Stomach smooth muscle (tissue), 2 donors: Measurements from ENCODE around the gene MYBL2.

ENCODE experiments used
- H3K27ac ChIP-seq: one replicate; pipeline ENCODE4 v1.7.0; 2013; ENCODE audit warnings: mild to moderate bottlenecking, low read length, inconsistent platforms
- H3K27me3 ChIP-seq, 2 donors: one replicate each; pipeline ENCODE4 v1.7.0; 2013; ENCODE audit warnings: low read length in 2 of 2; ENCODE audit not compliant: insufficient read depth in 2 of 2, control insufficient read depth in 1 of 2
- H3K36me3 ChIP-seq, 2 donors: one replicate each; pipeline ENCODE4 v1.7.0; 2013; ENCODE audit warnings: low read length in 2 of 2; ENCODE audit not compliant: control insufficient read depth in 2 of 2, insufficient read depth in 2 of 2
- H3K4me1 ChIP-seq: one replicate; pipeline ENCODE4 v1.7.0; 2013; ENCODE audit warnings: low read length; ENCODE audit not compliant: control insufficient read depth, insufficient read depth
- H3K4me3 ChIP-seq, 2 donors: one replicate each; pipeline ENCODE4 v1.7.0; 2013; ENCODE audit warnings: low read length in 2 of 2
- H3K9ac ChIP-seq, 2 donors: one replicate each; pipeline ENCODE4 v1.7.0; 2013; ENCODE audit warnings: low read length in 2 of 2, mild to moderate bottlenecking in 1 of 2
- H3K9me3 ChIP-seq, 2 donors: one replicate each; pipeline ENCODE4 v1.7.0; 2013; ENCODE audit warnings: low read length in 2 of 2; ENCODE audit not compliant: control insufficient read depth in 2 of 2
- donor health status: healthy.
- donor health status: Pancreatic carcinoma.

MYBL2 gene

GRCh38 chr20:43658723-43659419, 8.0 kb upstream of the MYBL2 start:
- Histone ChIP-seq H3K4me3 (no peak overlapping the region), H3K4me1 (peaks cover 11% of the 10 kb centered on the region), H3K27ac (no peak overlapping the region), H3K27me3 (peaks cover 0 to 3% of the 10 kb centered on the region in 2 donors), H3K9me3 (no peaks in the 10 kb centered on the region), H3K9ac (no peak overlapping the region), H3K36me3 (no peaks in the 10 kb centered on the region)

DNA sequence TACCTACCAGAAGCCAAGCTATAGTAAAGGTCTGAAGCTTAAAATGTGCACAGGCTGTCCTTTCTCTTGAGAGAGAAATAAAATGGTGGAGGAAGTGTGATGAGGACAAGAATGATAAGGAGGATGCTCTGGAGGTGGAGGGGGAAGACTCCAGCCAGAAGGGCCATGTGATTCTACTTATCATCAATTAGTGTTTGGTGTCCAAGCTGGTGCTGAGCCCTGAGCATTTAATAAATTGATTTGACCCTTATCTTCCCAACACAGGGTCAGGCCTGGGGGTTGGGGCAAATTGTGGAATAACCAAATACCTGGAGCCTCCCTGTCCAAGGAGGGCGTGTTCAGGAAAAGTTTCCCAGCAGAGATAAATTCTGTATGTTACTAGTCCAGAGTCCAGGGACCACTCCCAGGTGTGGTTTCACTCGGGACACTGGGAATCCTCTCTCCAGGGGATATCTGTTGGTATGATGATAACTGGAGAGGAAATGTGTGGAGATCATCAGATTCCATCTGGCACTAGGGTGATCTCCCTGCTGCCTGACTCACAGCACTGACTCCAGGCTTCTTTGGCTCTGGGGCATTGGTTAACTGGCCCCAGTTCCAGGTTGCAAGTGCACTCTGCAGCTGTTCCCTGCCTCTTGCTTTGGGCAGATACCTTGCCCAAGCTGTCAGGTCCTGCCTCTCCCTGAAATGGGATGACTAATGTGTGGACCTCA, 3.8 kb upstream of the MYBL2 start:
- Histone ChIP-seq H3K4me3 (no peak overlapping the region), H3K4me1 (peaks cover 6% of the 10 kb centered on the region), H3K9ac (no peak overlapping the region), H3K9me3 (no peaks in the 10 kb centered on the region), H3K27me3 (peaks cover 14 to 18% of the 10 kb centered on the region in 2 donors), H3K36me3 (no peaks in the 10 kb centered on the region), H3K27ac (no peak overlapping the region)

DNA sequence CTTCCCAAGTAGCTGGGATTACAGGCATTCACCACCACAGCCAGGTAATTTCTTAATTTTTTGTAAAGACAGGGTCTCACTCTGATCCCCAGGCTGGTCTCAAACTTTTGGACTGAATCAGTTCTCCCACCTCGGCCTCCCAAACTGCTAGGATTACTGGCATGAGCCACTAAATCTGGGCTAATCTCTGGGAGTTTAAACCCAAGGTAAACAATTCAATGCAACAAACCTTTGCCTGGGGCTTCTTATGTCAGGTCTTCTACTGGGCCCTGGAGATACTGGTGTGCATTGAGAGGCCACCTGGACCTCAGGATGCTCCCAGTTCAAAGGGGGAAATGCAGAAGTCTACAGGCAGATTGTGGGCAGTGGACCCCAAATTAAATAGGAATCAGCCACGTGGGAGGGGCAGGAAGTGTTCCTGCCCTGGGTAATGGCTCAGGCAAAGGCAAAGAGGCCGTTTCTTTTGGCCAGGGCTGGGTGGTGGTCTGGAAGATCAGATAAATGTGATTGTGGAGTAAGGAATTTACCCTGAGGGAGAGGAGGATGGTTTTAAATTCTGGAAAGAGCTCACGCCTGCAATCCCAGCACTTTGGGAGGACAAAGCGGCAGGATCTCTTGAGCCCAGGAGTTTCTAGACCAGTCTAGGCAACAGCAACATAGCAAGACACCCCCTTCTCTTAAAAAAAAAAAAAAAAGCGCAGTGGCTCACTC, 1.3 kb upstream of the MYBL2 start:
- Histone ChIP-seq H3K36me3 (no peaks in the 10 kb centered on the region), H3K27me3 (peaks cover 28 to 39% of the 10 kb centered on the region in 2 donors), H3K4me1 (peaks cover 6% of the 10 kb centered on the region), H3K4me3 (no peak overlapping the region), H3K9ac (no peak overlapping the region), H3K27ac (no peak overlapping the region), H3K9me3 (no peaks in the 10 kb centered on the region)

DNA sequence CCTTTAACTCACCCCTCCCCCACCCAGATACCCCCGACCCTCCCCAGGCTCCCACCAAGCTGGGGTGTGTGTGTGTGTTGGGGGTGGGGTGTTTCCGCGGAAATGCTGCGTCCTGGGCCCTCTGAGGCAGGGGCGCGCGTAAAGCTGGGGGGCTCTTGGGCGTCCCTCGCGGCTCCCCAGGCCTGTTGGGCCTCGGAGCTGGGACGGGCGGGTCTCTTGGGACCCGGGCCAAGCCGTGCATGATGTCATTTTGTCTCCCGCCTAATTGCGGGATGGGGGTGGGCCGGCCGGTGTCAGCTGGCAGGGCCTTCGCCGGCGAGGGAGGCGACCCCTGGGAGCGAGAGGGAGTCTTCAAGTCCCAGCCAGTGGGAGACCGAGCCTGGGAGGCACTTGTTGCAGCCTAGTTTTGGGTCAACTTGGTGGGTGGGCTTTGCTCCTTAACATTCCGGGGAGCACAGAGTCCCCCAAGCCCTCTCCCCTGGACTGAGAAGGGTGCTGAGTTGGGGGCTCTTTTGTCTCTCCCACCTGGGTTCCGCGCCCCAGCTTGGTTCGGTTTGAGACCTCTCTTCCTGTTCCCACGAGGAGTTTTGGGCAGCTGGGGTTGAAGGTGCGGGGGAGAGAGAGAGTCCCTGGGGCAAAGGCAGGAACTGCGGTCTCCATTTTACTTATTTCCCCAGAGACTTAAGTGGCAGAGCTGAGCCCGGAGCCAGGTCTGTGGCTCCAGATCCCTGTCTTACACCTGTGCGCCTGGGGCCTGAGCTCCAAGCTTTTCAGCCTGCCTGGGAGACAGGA, 623 bp downstream of the MYBL2 start:
- peaks cover 6% of the 10 kb centered on the region for H3K4me1 ChIP-seq
- peaks cover 28 to 40% of the 10 kb centered on the region in 2 donors for H3K27me3 ChIP-seq
- H3K36me3 ChIP-seq: no peaks in the 10 kb centered on the region
- no peak overlapping the region for H3K4me3 ChIP-seq
- no peak overlapping the region for H3K27ac ChIP-seq
- no peaks in the 10 kb centered on the region for H3K9me3 ChIP-seq
- H3K9ac ChIP-seq: no peak overlapping the region

DNA sequence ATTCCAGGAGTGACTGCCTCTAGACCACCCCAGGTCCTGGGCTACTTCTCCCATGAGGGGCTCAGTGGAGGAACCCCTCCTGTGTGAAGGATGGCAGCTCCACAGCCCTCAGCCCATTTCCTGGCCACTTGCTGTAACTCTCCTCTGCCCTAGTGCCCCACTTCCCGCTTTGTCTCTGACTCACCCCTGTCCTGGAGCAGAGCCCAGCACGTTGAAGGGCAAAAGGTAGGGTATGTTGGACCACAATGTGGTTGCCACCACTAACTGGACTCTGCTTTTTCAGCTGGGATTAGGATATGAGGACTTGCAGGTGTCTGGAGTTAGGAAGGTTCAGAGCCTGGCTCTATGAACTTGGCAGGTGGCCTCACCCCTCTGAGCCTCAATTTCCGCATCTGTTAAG, 2.4 kb downstream of the MYBL2 start:
- H3K27me3 ChIP-seq: peaks cover 28 to 37% of the 10 kb centered on the region in 2 donors
- H3K4me1 ChIP-seq: peaks cover 6% of the 10 kb centered on the region
- no peak overlapping the region for H3K9ac ChIP-seq
- H3K9me3 ChIP-seq: no peaks in the 10 kb centered on the region
- no peak overlapping the region for H3K27ac ChIP-seq
- H3K36me3 ChIP-seq: no peaks in the 10 kb centered on the region
- H3K4me3 ChIP-seq: no peak overlapping the region

GRCh38 chr20:43670423-43670822, 3.5 kb downstream of the MYBL2 start:
- H3K36me3 ChIP-seq: no peaks in the 10 kb centered on the region
- no peak overlapping the region for H3K27ac ChIP-seq
- H3K4me1 ChIP-seq: peaks cover 6% of the 10 kb centered on the region
- no peak overlapping the region for H3K9ac ChIP-seq
- H3K9me3 ChIP-seq: no peaks in the 10 kb centered on the region
- H3K27me3 ChIP-seq: peaks cover 28 to 37% of the 10 kb centered on the region in 2 donors
- H3K4me3 ChIP-seq: no peak overlapping the region

GRCh38 chr20:43676368-43676767, 9.5 kb downstream of the MYBL2 start:
- Histone ChIP-seq H3K27me3 (no peaks in the 10 kb centered on the region), H3K36me3 (no peaks in the 10 kb centered on the region), H3K27ac (no peak overlapping the region), H3K9ac (no peak overlapping the region), H3K4me1 (no peaks in the 10 kb centered on the region), H3K9me3 (no peaks in the 10 kb centered on the region), H3K4me3 (no peak overlapping the region)

GRCh38 chr20:43680981-43681380, 14.1 kb downstream of the MYBL2 start:
- Histone ChIP-seq H3K27me3 (no peaks in the 10 kb centered on the region), H3K36me3 (no peaks in the 10 kb centered on the region), H3K4me1 (no peaks in the 10 kb centered on the region), H3K27ac (no peak overlapping the region), H3K9ac (no peak overlapping the region), H3K4me3 (no peak overlapping the region), H3K9me3 (no peaks in the 10 kb centered on the region)

- H3K9me3 ChIP-seq: no peaks in the 10 kb centered on the region
- H3K27me3 ChIP-seq: no peaks in the 10 kb centered on the region
- no peaks in the 10 kb centered on the region for H3K4me1 ChIP-seq
- no peak overlapping the region for H3K4me3 ChIP-seq
- H3K27ac ChIP-seq: no peak overlapping the region
- H3K36me3 ChIP-seq: no peaks in the 10 kb centered on the region
- H3K9ac ChIP-seq: no peak overlapping the region
Measured at GRCh38 chr20:43681468-43681942, 14.6 kb downstream of the MYBL2 start.

DNA sequence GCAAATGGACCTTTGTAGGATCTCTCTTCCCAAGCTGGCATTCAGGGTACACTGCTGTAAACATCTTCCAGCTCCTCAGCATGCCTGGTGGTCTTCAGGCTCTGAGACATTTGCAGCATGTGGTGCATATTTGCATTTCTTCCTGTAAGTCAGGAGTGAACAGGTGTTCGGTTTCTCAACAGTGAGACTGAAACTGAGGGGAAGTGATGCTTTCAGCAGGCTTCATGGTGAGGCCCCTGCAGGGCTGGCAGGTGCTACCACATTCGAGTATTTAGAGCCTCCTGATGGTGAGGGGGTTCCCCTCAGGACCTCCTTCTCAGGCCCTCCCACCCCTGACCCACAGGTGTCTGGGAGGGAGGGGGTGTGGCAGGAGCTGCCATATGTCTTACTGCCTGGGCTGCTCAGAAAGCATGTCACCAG, 15.1 kb downstream of the MYBL2 start:
- H3K27me3 ChIP-seq: no peaks in the 10 kb centered on the region
- H3K4me3 ChIP-seq: no peak overlapping the region
- no peak overlapping the region for H3K9ac ChIP-seq
- H3K9me3 ChIP-seq: no peaks in the 10 kb centered on the region
- H3K4me1 ChIP-seq: no peaks in the 10 kb centered on the region
- no peaks in the 10 kb centered on the region for H3K36me3 ChIP-seq
- no peak overlapping the region for H3K27ac ChIP-seq
